Prostate gland (tissue), 2 donors: ENCODE results near the gene LMAN2.

Source experiments
- POLR2A ChIP-seq: fragments of 450-650 bp; IDR thresholded peaks from one replicate; pipeline ENCODE4 v1.6.1; 2016; ENCODE audit warnings: antibody characterized with exemption, mild to moderate bottlenecking
- POLR2AphosphoS5 ChIP-seq: sonication (generic); formaldehyde crosslinking; IDR thresholded peaks from one replicate; pipeline ENCODE4 v1.6.1; 2017; ENCODE audit warnings: antibody characterized with exemption
- TF ChIP-seq, protein P1 (sequence below), 4 experiments: fragments of 200-600 bp in 2 of 4; fragments of 450-650 bp in 2 of 4; sonication (generic) in 2 of 4; IDR thresholded peaks; 1 replicate in 3 of 4; 2 replicates in 1 of 4; pipeline ENCODE4 v1.5.1; 2016 to 2019; ENCODE audit warnings: antibody characterized with exemption in 4 of 4, mild to moderate bottlenecking in 2 of 4, moderate library complexity in 2 of 4

GRCh38 chr5:177349362-177349647 is 2.2 kb downstream of the LMAN2 start:
- no peak for TF ChIP-seq POLR2A
- TF ChIP-seq, protein P1, sequence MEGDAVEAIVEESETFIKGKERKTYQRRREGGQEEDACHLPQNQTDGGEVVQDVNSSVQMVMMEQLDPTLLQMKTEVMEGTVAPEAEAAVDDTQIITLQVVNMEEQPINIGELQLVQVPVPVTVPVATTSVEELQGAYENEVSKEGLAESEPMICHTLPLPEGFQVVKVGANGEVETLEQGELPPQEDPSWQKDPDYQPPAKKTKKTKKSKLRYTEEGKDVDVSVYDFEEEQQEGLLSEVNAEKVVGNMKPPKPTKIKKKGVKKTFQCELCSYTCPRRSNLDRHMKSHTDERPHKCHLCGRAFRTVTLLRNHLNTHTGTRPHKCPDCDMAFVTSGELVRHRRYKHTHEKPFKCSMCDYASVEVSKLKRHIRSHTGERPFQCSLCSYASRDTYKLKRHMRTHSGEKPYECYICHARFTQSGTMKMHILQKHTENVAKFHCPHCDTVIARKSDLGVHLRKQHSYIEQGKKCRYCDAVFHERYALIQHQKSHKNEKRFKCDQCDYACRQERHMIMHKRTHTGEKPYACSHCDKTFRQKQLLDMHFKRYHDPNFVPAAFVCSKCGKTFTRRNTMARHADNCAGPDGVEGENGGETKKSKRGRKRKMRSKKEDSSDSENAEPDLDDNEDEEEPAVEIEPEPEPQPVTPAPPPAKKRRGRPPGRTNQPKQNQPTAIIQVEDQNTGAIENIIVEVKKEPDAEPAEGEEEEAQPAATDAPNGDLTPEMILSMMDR (IDR thresholded peaks at IDR 0.05): no peak
- TF ChIP-seq POLR2AphosphoS5: no peak
